ENCODE data around the gene C10orf95.
"Not testable (repeated sequence)": the region's sequence is repeated elsewhere in the genome, so short reads cannot be mapped to it uniquely, and the experiment has no call there.

C10orf95 gene

GRCh38 chr10:102463983-102464382, 12.6 kb upstream of the C10orf95 start:
- no peak for DNase-seq

GRCh38 chr10:102462512-102463054, 11.2 kb upstream of the C10orf95 start:
- DNase-seq, result no peak

- peak; percentile 77 to 88 for DNase-seq
These were observed 10.1 kb upstream of the C10orf95 start for GRCh38 chr10:102461187-102462054.

GRCh38 chr10:102460836-102461186, 9.5 kb upstream of the C10orf95 start:
- no peak for DNase-seq

- no peak for DNase-seq
These were observed 7.3 kb upstream of the C10orf95 start for GRCh38 chr10:102458656-102459055.

- no peak for DNase-seq
These were observed 6.3 kb upstream of the C10orf95 start for GRCh38 chr10:102457591-102458150.

GRCh38 chr10:102455893-102456471, 4.6 kb upstream of the C10orf95 start:
- peak in 1 of 2 experiments; percentile 6 for DNase-seq

- DNase-seq, result not testable (repeated sequence)
These were observed 3.5 kb upstream of the C10orf95 start for GRCh38 chr10:102454662-102455487.

GRCh38 chr10:102453502-102453901, 2.2 kb upstream of the C10orf95 start:
- no peak for DNase-seq

- no peak for DNase-seq
These were observed 1.5 kb upstream of the C10orf95 start for GRCh38 chr10:102452672-102453340.

- peak; percentile 63 to 69 for DNase-seq
These were observed 804 bp downstream of the C10orf95 start for GRCh38 chr10:102450374-102451104.

- DNase-seq, result no peak
These were observed 1.3 kb downstream of the C10orf95 start for GRCh38 chr10:102450124-102450373.

- DNase-seq, result peak; percentile 35 to 45
These were observed 1.8 kb downstream of the C10orf95 start for GRCh38 chr10:102449321-102450123.

GRCh38 chr10:102444851-102445250, 6.5 kb downstream of the C10orf95 start:
- no peak for DNase-seq

GRCh38 chr10:102438374-102438773, 13.0 kb downstream of the C10orf95 start:
- DNase-seq, result no peak

- DNase-seq, result no peak
These were observed 13.8 kb downstream of the C10orf95 start for GRCh38 chr10:102437515-102437914.

GRCh38 chr10:102436312-102436711, 15.0 kb downstream of the C10orf95 start:
- DNase-seq, result no peak

- DNase-seq, result no peak
These were observed 15.7 kb downstream of the C10orf95 start for GRCh38 chr10:102435529-102436233.

GRCh38 chr10:102435133-102435497, 16.2 kb downstream of the C10orf95 start:
- DNase-seq, result no peak

GRCh38 chr10:102434394-102435132, 16.8 kb downstream of the C10orf95 start:
- DNase-seq, result no peak

Measured in NCI-H1930 (cell line).